Loucy (cell line): ENCODE data around the gene CENPT.

Experiments
- H2AFZ ChIP-seq: fragments of 200-600 bp; sonication (generic); 2 replicates; pipeline ENCODE4 v1.6.0; 2016; ENCODE audit warnings: antibody characterized with exemption, mild to moderate bottlenecking, low read length, moderate library complexity
- H3F3A ChIP-seq: fragments of 200-600 bp; 2 replicates; pipeline ENCODE4 v1.6.0; 2016; ENCODE audit warnings: antibody characterized with exemption, low read depth, mild to moderate bottlenecking
- H3K27me3 ChIP-seq: fragments of 200-600 bp; sonication (generic); 2 replicates; pipeline ENCODE4 v1.6.1; 2014; ENCODE audit warnings: low read length, mild to moderate bottlenecking; ENCODE audit not compliant: insufficient read depth, poor library complexity, severe bottlenecking
- H3K36me3 ChIP-seq: fragments of 200-600 bp; sonication (generic); 2 replicates; pipeline ENCODE4 v1.6.1; 2016; ENCODE audit warnings: low read length; ENCODE audit not compliant: insufficient read depth
- H3K4me1 ChIP-seq: fragments of 200-600 bp; sonication (generic); 2 replicates; pipeline ENCODE4 v1.5.1; 2014; ENCODE audit warnings: low read length, mild to moderate bottlenecking; ENCODE audit not compliant: insufficient read depth, poor library complexity, severe bottlenecking
- H3K4me2 ChIP-seq: fragments of 200-600 bp; sonication (generic); 2 replicates; pipeline ENCODE4 v1.6.0; 2014; ENCODE audit warnings: antibody characterized with exemption, low read length, low read depth, mild to moderate bottlenecking; ENCODE audit not compliant: poor library complexity, severe bottlenecking
- H3K4me3 ChIP-seq: fragments of 200-600 bp; sonication (generic); 2 replicates; pipeline ENCODE4 v1.5.1; 2014; ENCODE audit warnings: low read length, mild to moderate bottlenecking, mixed read lengths; ENCODE audit not compliant: poor library complexity, severe bottlenecking
- H3K79me2 ChIP-seq: fragments of 200-600 bp; sonication (generic); 2 replicates; pipeline ENCODE4 v1.6.1; 2014; ENCODE audit warnings: low read length; ENCODE audit not compliant: insufficient read depth
- H3K9ac ChIP-seq: fragments of 200-600 bp; sonication (generic); 2 replicates; pipeline ENCODE4 v1.6.0; 2014; ENCODE audit warnings: mild to moderate bottlenecking, low read depth, low read length, moderate library complexity; ENCODE audit not compliant: poor library complexity, severe bottlenecking
- H3K9me2 ChIP-seq: fragments of 200-600 bp; sonication (generic); replicated peaks from 2 replicates; pipeline ENCODE4 v1.6.1; 2016; ENCODE audit warnings: low read depth, low read length, mixed read lengths
- H3K9me3 ChIP-seq: fragments of 200-600 bp; sonication (generic); 2 replicates; pipeline ENCODE4 v1.6.1; 2014; ENCODE audit warnings: mild to moderate bottlenecking, antibody characterized with exemption, low read length, low read depth; ENCODE audit not compliant: insufficient read depth
- H4K20me1 ChIP-seq: fragments of 200-600 bp; sonication (generic); 2 replicates; pipeline ENCODE4 v1.6.0; 2014; ENCODE audit warnings: antibody characterized with exemption, low read length, mild to moderate bottlenecking; ENCODE audit not compliant: insufficient read depth, poor library complexity, severe bottlenecking
- CTCF ChIP-seq: fragments of 200-600 bp; sonication (generic); conservative IDR thresholded peaks from 2 replicates; pipeline ENCODE4 v1.5.1; 2014; ENCODE audit warnings: mild to moderate bottlenecking, antibody characterized with exemption, low read length
- EZH2phosphoT487 ChIP-seq: fragments of 200-600 bp; IDR thresholded peaks from 2 replicates; pipeline ENCODE4 v1.6.1; 2018; ENCODE audit warnings: antibody characterized with exemption, mild to moderate bottlenecking, moderate library complexity, borderline replicate concordance

CENPT gene

GRCh38 chr16:67844497-67844896 lies 3.0 kb downstream of the CENPT start:
- peaks cover 4% of the 10 kb centered on the region for H3K27me3 ChIP-seq
- H3K4me1 ChIP-seq: peaks cover 46% of the 10 kb centered on the region
- peak overlapping the region; percentile 88 for H3K4me2 ChIP-seq
- peaks cover 62% of the 10 kb centered on the region for H3K79me2 ChIP-seq
- H3K36me3 ChIP-seq: no peaks in the 10 kb centered on the region
- peaks cover 32% of the 10 kb centered on the region for H4K20me1 ChIP-seq
- no peak overlapping the region for H2AFZ ChIP-seq
- peak overlapping the region; percentile 80 for H3K4me3 ChIP-seq
- no peaks in the 10 kb centered on the region for H3K9me3 ChIP-seq
- H3K9me2 ChIP-seq: no peaks in the 10 kb centered on the region
- no peaks in the 10 kb centered on the region for H3F3A ChIP-seq
- no peak for TF ChIP-seq EZH2phosphoT487
- TF ChIP-seq CTCF: no peak
- peak overlapping the region; percentile 87 for H3K9ac ChIP-seq

- H4K20me1 ChIP-seq: peaks cover 27% of the 10 kb centered on the region
- peaks cover 51% of the 10 kb centered on the region for H3K79me2 ChIP-seq
- H3F3A ChIP-seq: no peaks in the 10 kb centered on the region
- H3K4me3 ChIP-seq: peak overlapping the region; percentile 80
- H3K4me2 ChIP-seq: peak overlapping the region; percentile 88
- H3K27me3 ChIP-seq: peaks cover 4% of the 10 kb centered on the region
- TF ChIP-seq CTCF (no peak), EZH2phosphoT487 (no peak)
- no peaks in the 10 kb centered on the region for H3K36me3 ChIP-seq
- H3K9me3 ChIP-seq: no peaks in the 10 kb centered on the region
- H3K4me1 ChIP-seq: peaks cover 41% of the 10 kb centered on the region
- no peak overlapping the region for H2AFZ ChIP-seq
- peak overlapping the region; percentile 79 for H3K9ac ChIP-seq
- no peaks in the 10 kb centered on the region for H3K9me2 ChIP-seq
Observed at GRCh38 chr16:67843343-67843765, 4.1 kb downstream of the CENPT start.

GRCh38 chr16:67842509-67843342 lies 4.8 kb downstream of the CENPT start:
- peak overlapping the region; percentile 99; the same call in 1 of the 2 replicates for H2AFZ ChIP-seq
- peaks cover 34% of the 10 kb centered on the region for H3K4me1 ChIP-seq
- no peaks in the 10 kb centered on the region for H3K36me3 ChIP-seq
- peaks cover 21% of the 10 kb centered on the region for H4K20me1 ChIP-seq
- H3K4me3 ChIP-seq: peak overlapping the region; percentile 80
- no peaks in the 10 kb centered on the region for H3K9me2 ChIP-seq
- no peaks in the 10 kb centered on the region for H3K9me3 ChIP-seq
- H3K79me2 ChIP-seq: peaks cover 45% of the 10 kb centered on the region
- peaks cover 4% of the 10 kb centered on the region for H3K27me3 ChIP-seq
- H3K9ac ChIP-seq: peak overlapping the region; percentile 79
- TF ChIP-seq CTCF: peak; percentile 55
- no peak for TF ChIP-seq EZH2phosphoT487
- peak overlapping the region; percentile 88 for H3K4me2 ChIP-seq
- no peaks in the 10 kb centered on the region for H3F3A ChIP-seq
